GM12872 (cell line): Measurements from ENCODE around the gene IRX3.

Experiments
- CTCF ChIP-seq: IDR thresholded peaks from 3 replicates; pipeline ENCODE4 v1.5.1; 2011; ENCODE audit warnings: low read depth, mild to moderate bottlenecking, low read length, moderate library complexity; ENCODE audit not compliant: insufficient read depth

The IRX3 gene

GRCh38 chr16:54281535-54282201 lies 4.9 kb downstream of the IRX3 start:
- TF ChIP-seq CTCF = no peak

- no peak for TF ChIP-seq CTCF
Observed at GRCh38 chr16:54280751-54281150, 5.8 kb downstream of the IRX3 start.

GRCh38 chr16:54277845-54278703 lies 8.5 kb downstream of the IRX3 start:
- TF ChIP-seq CTCF = no peak

- no peak for TF ChIP-seq CTCF
Observed at GRCh38 chr16:54275956-54276355, 10.6 kb downstream of the IRX3 start.

- no peak for TF ChIP-seq CTCF
Observed at GRCh38 chr16:54273566-54273965, 13.0 kb downstream of the IRX3 start.

GRCh38 chr16:54270711-54271110 lies 15.9 kb downstream of the IRX3 start:
- TF ChIP-seq CTCF = no peak

GRCh38 chr16:54269461-54269860 lies 17.1 kb downstream of the IRX3 start:
- no peak for TF ChIP-seq CTCF
